ENCODE data around the gene PSAP.

- TF ChIP-seq, protein P1, sequence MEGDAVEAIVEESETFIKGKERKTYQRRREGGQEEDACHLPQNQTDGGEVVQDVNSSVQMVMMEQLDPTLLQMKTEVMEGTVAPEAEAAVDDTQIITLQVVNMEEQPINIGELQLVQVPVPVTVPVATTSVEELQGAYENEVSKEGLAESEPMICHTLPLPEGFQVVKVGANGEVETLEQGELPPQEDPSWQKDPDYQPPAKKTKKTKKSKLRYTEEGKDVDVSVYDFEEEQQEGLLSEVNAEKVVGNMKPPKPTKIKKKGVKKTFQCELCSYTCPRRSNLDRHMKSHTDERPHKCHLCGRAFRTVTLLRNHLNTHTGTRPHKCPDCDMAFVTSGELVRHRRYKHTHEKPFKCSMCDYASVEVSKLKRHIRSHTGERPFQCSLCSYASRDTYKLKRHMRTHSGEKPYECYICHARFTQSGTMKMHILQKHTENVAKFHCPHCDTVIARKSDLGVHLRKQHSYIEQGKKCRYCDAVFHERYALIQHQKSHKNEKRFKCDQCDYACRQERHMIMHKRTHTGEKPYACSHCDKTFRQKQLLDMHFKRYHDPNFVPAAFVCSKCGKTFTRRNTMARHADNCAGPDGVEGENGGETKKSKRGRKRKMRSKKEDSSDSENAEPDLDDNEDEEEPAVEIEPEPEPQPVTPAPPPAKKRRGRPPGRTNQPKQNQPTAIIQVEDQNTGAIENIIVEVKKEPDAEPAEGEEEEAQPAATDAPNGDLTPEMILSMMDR (IDR thresholded peaks at IDR 0.05): no peak
- TF ChIP-seq POLR2A (IDR thresholded peaks at IDR 0.05): no peak
These were observed 48.1 kb downstream of the PSAP start for GRCh38 chr10:71802715-71803488.
